HepG2 (cell line): ENCODE measurements around the gene PLCB4. TPM values are rescaled to one million over a fixed set of nuclear protein-coding genes. Genes with fewer than 3 reads are reported as not detected.

Experiments
- ATAC-seq: fragments of 200-7000 bp; cut with Tn5 transposase; 3 replicates; pipeline ENCODE4 v1.9.1; 2020; ENCODE audit warnings: mild to moderate bottlenecking, moderate library complexity
- BruUV-seq: library from RNA; stranded (reverse); fragments of 400-500 nt; replicated peaks from 2 replicates; lab custom pipeline; 2021; lab: Mats Ljungman, UMichigan
- CTCF ChIA-PET: fragments of 300-600 bp; formaldehyde crosslinking; extraction: SDS; loops from one replicate; lab custom pipeline; 2021; ENCODE audit warnings: low total read pairs, inconsistent platforms, low intra/inter-chr PET ratio; lab: Yijun Ruan, JAX
- POLR2A ChIA-PET: fragments of 350-600 bp; sonication (Branson Sonifier 250); formaldehyde crosslinking; loops from one replicate; lab custom pipeline; 2020; ENCODE audit warnings: antibody characterized with exemption, inconsistent platforms; lab: Yijun Ruan, JAX
- DNase-seq: peaks from one replicate; pipeline ENCODE4 v3.0.0-alpha.2; 2015; ENCODE audit warnings: low spot score
- FAIRE-seq: peaks from 3 replicates; lab custom pipeline; 2011; peaks lifted over from hg19 to GRCh38; lab: Jason Lieb, UNC
- H2AFZ ChIP-seq: one replicate; pipeline ENCODE4 v1.6.1; 2011; ENCODE audit warnings: low read length, inconsistent platforms
- H3K27ac ChIP-seq: fragments of 300-600 bp; 3 replicates; pipeline ENCODE4 v1.8.0; 2011; ENCODE audit warnings: mixed run types, mild to moderate bottlenecking, mixed read lengths, low read length, inconsistent platforms; ENCODE audit not compliant: insufficient read depth; ENCODE audit errors: extremely low read length
- H3K27me3 ChIP-seq, 2 experiments: fragments of 200-600 bp in 1 of 2; 2 replicates in 1 of 2; 3 replicates in 1 of 2; pipeline versions ENCODE4 v1.6.0 to v1.8.0; 2011; ENCODE audit warnings: low read length in 2 of 2, mild to moderate bottlenecking in 2 of 2, moderate library complexity in 2 of 2, inconsistent platforms in 1 of 2; ENCODE audit not compliant: insufficient read depth in 2 of 2, control insufficient read depth in 1 of 2
- H3K36me3 ChIP-seq, 2 experiments: fragments of 200-600 bp in 1 of 2; replicated peaks in 1 of 2; 2 replicates in 1 of 2; 3 replicates in 1 of 2; pipeline versions ENCODE4 v1.5.1 to v1.8.0; 2011; ENCODE audit warnings: low read length in 2 of 2, inconsistent platforms in 1 of 2; ENCODE audit not compliant: insufficient read depth in 2 of 2, control insufficient read depth in 1 of 2
- H3K4me1 ChIP-seq: 2 replicates; pipeline ENCODE4 v1.5.1; 2012; ENCODE audit warnings: low read length, inconsistent platforms; ENCODE audit not compliant: insufficient read depth
- H3K4me2 ChIP-seq: 2 replicates; pipeline ENCODE4 v1.6.0; 2011; ENCODE audit warnings: low read depth, low read length, inconsistent platforms
- H3K4me3 ChIP-seq, 3 experiments: fragments of 200-600 bp in 1 of 3; sonication (generic), shearing (Covaris generic) in 1 of 3; replicated peaks in 1 of 3; 2 replicates each; pipeline ENCODE4 v1.5.1; 2011 to 2016; ENCODE audit warnings: low read length in 3 of 3, inconsistent platforms in 2 of 3, low read depth in 2 of 3, mild to moderate bottlenecking in 2 of 3, control low read depth in 1 of 3, mixed read lengths in 1 of 3; ENCODE audit not compliant: insufficient read depth in 1 of 3
- H3K79me2 ChIP-seq: one replicate; pipeline ENCODE4 v1.6.1; 2011; ENCODE audit warnings: low read length, inconsistent platforms; ENCODE audit not compliant: insufficient read depth
- H3K9ac ChIP-seq: 2 replicates; pipeline ENCODE4 v1.6.0; 2011; ENCODE audit warnings: mild to moderate bottlenecking, low read depth, low read length, inconsistent platforms; ENCODE audit not compliant: insufficient read depth
- H3K9me3 ChIP-seq: 2 replicates; pipeline ENCODE4 v1.5.1; 2012; ENCODE audit warnings: mild to moderate bottlenecking, low read length
- H4K20me1 ChIP-seq: 2 replicates; pipeline ENCODE4 v1.6.0; 2011; ENCODE audit warnings: inconsistent platforms, mild to moderate bottlenecking, low read length, moderate library complexity; ENCODE audit not compliant: insufficient read depth
- DNMT3B ChIP-seq: conservative IDR thresholded peaks from 2 replicates; pipeline ENCODE4 v1.6.1; 2016; ENCODE audit warnings: missing biosample characterization, control low read depth
- HNRNPK ChIP-seq: fragments of 200-400 bp; formaldehyde crosslinking; IDR thresholded peaks from 2 replicates; pipeline ENCODE4 v1.6.1; 2018; ENCODE audit warnings: low read length, low read depth, moderate library complexity, mild to moderate bottlenecking; ENCODE audit not compliant: poor library complexity, severe bottlenecking
- RAD21 ChIP-seq: fragments of 450-650 bp; formaldehyde crosslinking; IDR thresholded peaks from 2 replicates; pipeline ENCODE4 v1.5.0; 2020; ENCODE audit warnings: mild to moderate bottlenecking
- SMC3 ChIP-seq: IDR thresholded peaks from 2 replicates; pipeline ENCODE4 v1.6.1; 2011; ENCODE audit warnings: low read length, improper control_type of control experiment
- STAG1 ChIP-seq: sonication (generic); formaldehyde crosslinking; IDR thresholded peaks from 2 replicates; pipeline ENCODE4 v1.4.0; 2020; ENCODE audit warnings: missing genetic modification reagents
- XRCC5 ChIP-seq: fragments of 200-400 bp; formaldehyde crosslinking; optimal IDR thresholded peaks from 2 replicates; pipeline ENCODE3; 2017; ENCODE audit warnings: mild to moderate bottlenecking, low read length
- ZNF12 ChIP-seq: sonication (generic); formaldehyde crosslinking; IDR thresholded peaks from 2 replicates; pipeline ENCODE4 v1.5.0; 2020; ENCODE audit warnings: missing genetic modification reagents
- WGBS: methylation state at CpG from one replicate; pipeline ENCODE4 v1.1.6; 2017; ENCODE audit warnings: low lambda C conversion rate; 5-methylcytosine and 5-hydroxymethylcytosine counted together
- in situ Hi-C: cut with HindIII; loops from 2 replicates; pipeline ENCODE4 v1.10.0; 2017; ENCODE audit warnings: low pct_unique_long_range_greater_than_20kb; ENCODE audit not compliant: extremely low pct_ligation_motif_present
- intact Hi-C: fragments of 100-400 bp; cut with micrococcal nuclease; formaldehyde crosslinking; loops from one replicate; pipeline ENCODE4 v1.10.0; 2022; ENCODE audit not compliant: unreplicated experiment
- polyA plus RNA-seq, 8 experiments: library from polyadenylated mRNA; depleted of rRNA in 3 of 8; stranded (reverse) in 7 of 8; unstranded in 1 of 8; fragments of >200 nt; fragmentation: Illumina TruSeq in 4 of 8; extraction: Trizol in 4 of 8; gene quantifications; 2 replicates each; pipeline versions ENCODE4 v1.2.1 to v1.2.3, GENCODE V29; 2011 to 2016; ENCODE audit warnings: low read depth in 4 of 8, missing spikeins in 1 of 8, mixed read lengths in 1 of 8; ENCODE audit not compliant: insufficient read depth in 1 of 8
- total RNA-seq, 5 experiments: library from RNA; depleted of rRNA; stranded (reverse); fragments of >200 nt; fragmentation: Illumina TruSeq; extraction: Trizol; gene quantifications; 2 replicates each; pipeline ENCODE4 v1.2.3, GENCODE V29; 2016; ENCODE audit warnings: low read depth in 1 of 5
- TF ChIP-seq, protein P1 (sequence below): sonication (generic); formaldehyde crosslinking; IDR thresholded peaks from 2 replicates; pipeline ENCODE4 v1.5.0; 2020; ENCODE audit warnings: mild to moderate bottlenecking, missing genetic modification reagents, moderate library complexity

Gene PLCB4
- total and polyA plus RNA-seq, 2 of the 13 experiments (the other 11 are each of a cell fraction or from before 2014, with no cell fraction given): 0.01 TPM; not detected in 1

GRCh38 chr20:9323622-9324021 lies 254.7 kb downstream of the PLCB4 start:
- ATAC-seq: peak; percentile 100
- Histone ChIP-seq H3K4me3 (no peak overlapping the region), H2AFZ (no peak overlapping the region), H3K9ac (no peak overlapping the region), H3K27me3 (no peaks in the 10 kb centered on the region; a peak in 1 of 5 replicates), H4K20me1 (no peaks in the 10 kb centered on the region), H3K79me2 (no peaks in the 10 kb centered on the region), H3K9me3 (no peaks in the 10 kb centered on the region), H3K4me1 (no peaks in the 10 kb centered on the region), H3K36me3 (no peaks in the 10 kb centered on the region), H3K27ac (no peak overlapping the region), H3K4me2 (no peak overlapping the region)
- in situ Hi-C loops (no loop called here), intact Hi-C loops (loop anchor here (10.0 kb wide), 1 partner anchor 109 kb away; no protein-coding TSS in a partner anchor)
- POLR2A ChIA-PET: no interaction called here
- FAIRE-seq: no peak
- TF ChIP-seq XRCC5 (peak; percentile 72), RAD21 (CRISPR knock-in tag) (peak; percentile 17; the same call in 1 of the 2 replicates), DNMT3B (no peak), ZNF12 (CRISPR knock-in tag) (peak; percentile 63; the same call in 1 of the 2 replicates), STAG1 (CRISPR knock-in tag) (0 out of 2 replicates have a peak, but pooled peaks have one; percentile 42), SMC3 (peak; percentile 54), HNRNPK (no peak)
- TF ChIP-seq, protein P1, sequence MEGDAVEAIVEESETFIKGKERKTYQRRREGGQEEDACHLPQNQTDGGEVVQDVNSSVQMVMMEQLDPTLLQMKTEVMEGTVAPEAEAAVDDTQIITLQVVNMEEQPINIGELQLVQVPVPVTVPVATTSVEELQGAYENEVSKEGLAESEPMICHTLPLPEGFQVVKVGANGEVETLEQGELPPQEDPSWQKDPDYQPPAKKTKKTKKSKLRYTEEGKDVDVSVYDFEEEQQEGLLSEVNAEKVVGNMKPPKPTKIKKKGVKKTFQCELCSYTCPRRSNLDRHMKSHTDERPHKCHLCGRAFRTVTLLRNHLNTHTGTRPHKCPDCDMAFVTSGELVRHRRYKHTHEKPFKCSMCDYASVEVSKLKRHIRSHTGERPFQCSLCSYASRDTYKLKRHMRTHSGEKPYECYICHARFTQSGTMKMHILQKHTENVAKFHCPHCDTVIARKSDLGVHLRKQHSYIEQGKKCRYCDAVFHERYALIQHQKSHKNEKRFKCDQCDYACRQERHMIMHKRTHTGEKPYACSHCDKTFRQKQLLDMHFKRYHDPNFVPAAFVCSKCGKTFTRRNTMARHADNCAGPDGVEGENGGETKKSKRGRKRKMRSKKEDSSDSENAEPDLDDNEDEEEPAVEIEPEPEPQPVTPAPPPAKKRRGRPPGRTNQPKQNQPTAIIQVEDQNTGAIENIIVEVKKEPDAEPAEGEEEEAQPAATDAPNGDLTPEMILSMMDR (CRISPR knock-in tag): peak; percentile 55
- WGBS: 10% methylated on average over 4 of the region's 4 CpGs
- CTCF ChIA-PET: interaction anchor here (0.9 to 1.1 kb wide), 2 partner anchors 108 kb away, joined by 3 read pairs; no protein-coding TSS in a partner anchor
- BruUV-seq: no TSS peak
- peak; percentile 29 for DNase-seq
